SHP77 (cell line): ENCODE data around the gene ADGRG6.

Source experiments
- DNase-seq, 2 experiments: peaks; one replicate each; lab custom pipeline; 2025; lab: John Stamatoyannopoulos, UW

ADGRG6 gene

GRCh38 chr6:142489722-142490610 lies 188.2 kb downstream of the ADGRG6 start:
- DNase-seq, result no peak
